Caco-2 (cell line): Measurements from ENCODE around the gene ERC2. TPM values are rescaled to one million over a fixed set of nuclear protein-coding genes. Genes with fewer than 3 reads are reported as not detected.

Experiments used
- BruUV-seq: library from RNA; stranded (reverse); fragments of 400-500 nt; replicated peaks from 2 replicates; lab custom pipeline; 2021; lab: Mats Ljungman, UMichigan
- CTCF ChIA-PET: fragments of 300-600 bp; sonication (Branson Sonifier 250); formaldehyde crosslinking; loops from one replicate; lab custom pipeline; 2022; ENCODE audit warnings: antibody characterized with exemption; lab: Charles Lee
- POLR2A ChIA-PET: fragments of 300-600 bp; sonication (Branson Sonifier 250); formaldehyde crosslinking; loops from one replicate; lab custom pipeline; 2022; ENCODE audit warnings: antibody characterized with exemption; lab: Charles Lee
- DNase-seq, 2 experiments: peaks; one replicate each; pipeline versions ENCODE4 v3.0.0 to v3.0.0-alpha.2; 2020 to 2022
- H3K27me3 ChIP-seq: replicated peaks from 2 replicates; pipeline ENCODE4 v1.6.0; 2011; ENCODE audit warnings: low read length; ENCODE audit not compliant: control insufficient read depth, insufficient read depth
- H3K36me3 ChIP-seq: 2 replicates; pipeline ENCODE4 v1.5.1; 2011; ENCODE audit warnings: low read length; ENCODE audit not compliant: control insufficient read depth, insufficient read depth
- H3K4me1 ChIP-seq: fragments of 250-450 bp; sonication (Bioruptor Pico); 2 replicates; pipeline ENCODE4 v1.5.1; 2020; ENCODE audit warnings: mild to moderate bottlenecking
- H3K4me3 ChIP-seq: 2 replicates; pipeline ENCODE4 v1.5.1; 2011; ENCODE audit warnings: low read depth, mild to moderate bottlenecking, control low read depth, low read length
- H3K9me3 ChIP-seq: fragments of 250-450 bp; sonication (Bioruptor Pico); 2 replicates; pipeline ENCODE4 v1.5.1; 2020; ENCODE audit warnings: mild to moderate bottlenecking, moderate library complexity
- H3K27ac Mint-ChIP-seq: one replicate; pipeline ENCODE4 v1.8.0; 2022; ENCODE audit warnings: mixed read lengths; ENCODE audit not compliant: unreplicated experiment
- H3K27me3 Mint-ChIP-seq: one replicate; pipeline ENCODE4 v1.8.0; 2022; ENCODE audit warnings: mixed read lengths; ENCODE audit not compliant: insufficient read depth, unreplicated experiment
- H3K36me3 Mint-ChIP-seq: one replicate; pipeline ENCODE4 v1.8.0; 2022; ENCODE audit warnings: mild to moderate bottlenecking, mixed read lengths; ENCODE audit not compliant: insufficient read depth, unreplicated experiment
- H3K4me1 Mint-ChIP-seq: one replicate; pipeline ENCODE4 v1.8.0; 2022; ENCODE audit warnings: low read depth, mixed read lengths; ENCODE audit not compliant: unreplicated experiment
- H3K4me3 Mint-ChIP-seq: one replicate; pipeline ENCODE4 v1.8.0; 2022; ENCODE audit warnings: mild to moderate bottlenecking, moderate library complexity, mixed read lengths; ENCODE audit not compliant: unreplicated experiment
- H3K9me3 Mint-ChIP-seq: one replicate; pipeline ENCODE4 v1.8.0; 2022; ENCODE audit warnings: mixed read lengths; ENCODE audit not compliant: unreplicated experiment
- CTCF ChIP-seq, 2 experiments: fragments of 200-600 bp in 1 of 2; IDR thresholded peaks; 1 replicate in 1 of 2; 2 replicates in 1 of 2; pipeline versions ENCODE4 v1.5.1 to v1.8.0; 2011 to 2022; ENCODE audit warnings: antibody characterized with exemption in 1 of 2, control low read depth in 1 of 2, inconsistent platforms in 1 of 2, low read depth in 1 of 2, low read length in 1 of 2, mild to moderate bottlenecking in 1 of 2, moderate library complexity in 1 of 2; ENCODE audit not compliant: insufficient read depth in 1 of 2, severe bottlenecking in 1 of 2, unreplicated experiment in 1 of 2
- intact Hi-C: fragments of 100-400 bp; cut with micrococcal nuclease; formaldehyde crosslinking; loops from one replicate; pipeline ENCODE4 v1.10.0; 2022; ENCODE audit not compliant: unreplicated experiment
- total RNA-seq: library from RNA; stranded (reverse); gene quantifications from 2 replicates; pipeline ENCODE4 v1.2.3, GENCODE V29; 2022

Gene ERC2
- total RNA-seq, 1 experiment from 2014 or later = 0.54 TPM

DNA sequence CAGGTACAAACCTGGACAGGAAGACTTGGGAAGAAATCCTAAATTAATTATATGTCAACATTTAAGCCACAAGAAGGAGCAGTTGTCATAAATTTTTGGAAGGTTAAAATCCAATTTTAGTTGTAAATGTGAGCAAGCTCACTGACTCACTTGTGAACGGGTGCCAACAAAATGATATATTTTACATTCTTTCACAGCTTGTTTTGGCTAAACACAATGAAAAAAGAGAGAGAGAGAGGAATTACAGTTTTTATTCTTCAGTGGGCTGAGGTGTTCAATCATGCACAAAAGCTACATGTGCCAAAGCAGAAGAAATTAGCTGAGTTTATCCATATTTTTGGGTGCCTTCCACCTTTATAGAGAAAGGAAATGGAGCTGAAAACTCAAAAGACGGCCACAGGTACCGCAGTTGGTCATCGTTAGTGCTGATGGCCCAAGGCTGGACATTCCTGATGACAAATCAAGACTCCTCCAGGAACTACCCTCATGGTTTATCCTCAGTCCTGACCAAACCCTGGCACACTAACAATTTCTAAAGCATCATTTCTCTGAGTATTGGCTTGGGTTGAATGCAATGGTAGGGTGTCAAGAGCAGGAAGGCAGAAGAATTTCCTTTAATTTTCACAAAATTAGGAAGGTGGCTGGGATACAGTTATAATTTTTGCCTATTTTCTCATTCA, 943.6 kb downstream of the ERC2 start:
- CTCF ChIA-PET = no interaction called here
- TF ChIP-seq CTCF (IDR thresholded peaks at IDR 0.05; ENCODE audit: insufficient read depth in 1 of 2, low read depth in 1 of 2, low read length in 1 of 2, severe bottlenecking in 1 of 2, unreplicated experiment in 1 of 2) = no peak
- H3K27me3 Mint-ChIP-seq = no peaks in the 10 kb centered on the region

GRCh38 chr3:55523471-55523870, 944.8 kb downstream of the ERC2 start:
- no peaks in the 10 kb centered on the region for H3K27me3 ChIP-seq
- BruUV-seq = no TSS peak
- CTCF ChIA-PET = no interaction called here
- H3K36me3 ChIP-seq = no peaks in the 10 kb centered on the region; the same call in 1 of the 2 replicates
- Mint-ChIP-seq H3K4me3 (no peak overlapping the region), H3K27me3 (no peaks in the 10 kb centered on the region), H3K27ac (no peak overlapping the region), H3K36me3 (no peaks in the 10 kb centered on the region), H3K9me3 (peaks cover 10% of the 10 kb centered on the region), H3K4me1 (peaks cover 23% of the 10 kb centered on the region)
- TF ChIP-seq CTCF (IDR thresholded peaks at IDR 0.05; ENCODE audit: insufficient read depth in 1 of 2, low read depth in 1 of 2, low read length in 1 of 2, severe bottlenecking in 1 of 2, unreplicated experiment in 1 of 2) = no peak
- H3K9me3 ChIP-seq = no peaks in the 10 kb centered on the region
- H3K4me1 ChIP-seq = peaks cover 29% of the 10 kb centered on the region
- no peak for DNase-seq
- H3K4me3 ChIP-seq = no peak overlapping the region
- POLR2A ChIA-PET = no interaction called here
- intact Hi-C loops = no loop called here

More for the DNA sequence above, 943.6 kb downstream of the ERC2 start:
- peaks cover 10% of the 10 kb centered on the region for H3K9me3 Mint-ChIP-seq
- peaks cover 23% of the 10 kb centered on the region for H3K4me1 Mint-ChIP-seq
- peaks cover 29% of the 10 kb centered on the region for H3K4me1 ChIP-seq
- H3K36me3 ChIP-seq = no peaks in the 10 kb centered on the region; the same call in 1 of the 2 replicates
- H3K27me3 ChIP-seq = no peaks in the 10 kb centered on the region
- H3K27ac Mint-ChIP-seq = peak overlapping the region; percentile 69
- no peak overlapping the region for H3K4me3 ChIP-seq
- no peak overlapping the region for H3K4me3 Mint-ChIP-seq
- no peaks in the 10 kb centered on the region for H3K9me3 ChIP-seq
- intact Hi-C loops = no loop called here
- no peak for DNase-seq
- no peaks in the 10 kb centered on the region for H3K36me3 Mint-ChIP-seq
- no TSS peak for BruUV-seq
- POLR2A ChIA-PET = no interaction called here

- ChIA-PET CTCF (no interaction called here), POLR2A (no interaction called here)
- Mint-ChIP-seq H3K27me3 (no peaks in the 10 kb centered on the region), H3K27ac (no peak overlapping the region), H3K4me1 (peaks cover 13% of the 10 kb centered on the region), H3K36me3 (no peaks in the 10 kb centered on the region), H3K9me3 (peaks cover 10% of the 10 kb centered on the region), H3K4me3 (no peak overlapping the region)
- TF ChIP-seq CTCF (IDR thresholded peaks at IDR 0.05; ENCODE audit: insufficient read depth in 1 of 2, low read depth in 1 of 2, low read length in 1 of 2, severe bottlenecking in 1 of 2, unreplicated experiment in 1 of 2) = no peak
- Histone ChIP-seq H3K4me1 (peaks cover 18% of the 10 kb centered on the region), H3K4me3 (no peak overlapping the region), H3K27me3 (no peaks in the 10 kb centered on the region), H3K36me3 (no peaks in the 10 kb centered on the region; the same call in 1 of the 2 replicates), H3K9me3 (no peaks in the 10 kb centered on the region)
- intact Hi-C loops = no loop called here
- BruUV-seq = no TSS peak
- DNase-seq = no peak
Observed at GRCh38 chr3:55521738-55522421, 946.4 kb downstream of the ERC2 start.
